ENCODE data around the gene ZC3H4. TPM values are rescaled to one million over a fixed set of nuclear protein-coding genes. Genes with fewer than 3 reads are reported as not detected.

ZC3H4 gene
- total and polyA plus RNA-seq, 9 of the 15 experiments (the other 6 are each of a cell fraction or from before 2014, with no cell fraction given): 2.2 to 75.6 (median 18.3) TPM

DNA sequence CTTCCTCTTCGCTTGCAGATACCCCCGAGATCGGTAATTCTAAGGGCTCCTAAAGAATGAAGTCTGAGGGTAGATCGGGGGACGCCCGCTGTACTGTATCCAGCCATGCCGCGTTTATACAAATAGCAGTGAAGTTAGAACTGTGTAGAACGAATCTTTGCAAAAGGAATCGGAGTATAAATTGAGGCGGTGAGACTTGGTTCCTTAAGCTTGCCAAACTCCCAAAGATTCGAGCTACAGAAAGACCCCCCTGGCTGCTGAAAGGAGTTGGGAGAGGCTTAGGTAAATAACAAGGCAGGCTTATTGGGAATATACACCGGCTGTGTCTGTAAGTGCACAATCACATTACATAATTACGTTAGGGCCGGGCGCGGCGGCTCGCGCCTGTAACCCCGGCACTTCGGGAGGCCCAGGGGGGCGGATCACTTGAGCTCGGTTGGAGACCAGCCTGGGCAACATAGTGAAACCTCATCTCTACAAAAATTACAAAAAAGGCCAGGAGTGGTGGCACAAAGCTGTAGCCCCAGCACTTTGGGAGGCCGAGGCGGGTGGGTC lies 77.4 kb downstream of the ZC3H4 start (continued):
- TF ChIP-seq ZNF23 (CRISPR knock-in tag; IDR thresholded peaks at IDR 0.05): no peak
- TF ChIP-seq, protein P1, sequence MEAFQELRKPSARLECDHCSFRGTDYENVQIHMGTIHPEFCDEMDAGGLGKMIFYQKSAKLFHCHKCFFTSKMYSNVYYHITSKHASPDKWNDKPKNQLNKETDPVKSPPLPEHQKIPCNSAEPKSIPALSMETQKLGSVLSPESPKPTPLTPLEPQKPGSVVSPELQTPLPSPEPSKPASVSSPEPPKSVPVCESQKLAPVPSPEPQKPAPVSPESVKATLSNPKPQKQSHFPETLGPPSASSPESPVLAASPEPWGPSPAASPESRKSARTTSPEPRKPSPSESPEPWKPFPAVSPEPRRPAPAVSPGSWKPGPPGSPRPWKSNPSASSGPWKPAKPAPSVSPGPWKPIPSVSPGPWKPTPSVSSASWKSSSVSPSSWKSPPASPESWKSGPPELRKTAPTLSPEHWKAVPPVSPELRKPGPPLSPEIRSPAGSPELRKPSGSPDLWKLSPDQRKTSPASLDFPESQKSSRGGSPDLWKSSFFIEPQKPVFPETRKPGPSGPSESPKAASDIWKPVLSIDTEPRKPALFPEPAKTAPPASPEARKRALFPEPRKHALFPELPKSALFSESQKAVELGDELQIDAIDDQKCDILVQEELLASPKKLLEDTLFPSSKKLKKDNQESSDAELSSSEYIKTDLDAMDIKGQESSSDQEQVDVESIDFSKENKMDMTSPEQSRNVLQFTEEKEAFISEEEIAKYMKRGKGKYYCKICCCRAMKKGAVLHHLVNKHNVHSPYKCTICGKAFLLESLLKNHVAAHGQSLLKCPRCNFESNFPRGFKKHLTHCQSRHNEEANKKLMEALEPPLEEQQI (IDR thresholded peaks at IDR 0.05): no peak
- TF ChIP-seq L3MBTL2 (IDR thresholded peaks at IDR 0.05): no peak
- TF ChIP-seq MCM2 (IDR thresholded peaks at IDR 0.05; ENCODE audit: low read depth): no peak
- TF ChIP-seq, protein P2, sequence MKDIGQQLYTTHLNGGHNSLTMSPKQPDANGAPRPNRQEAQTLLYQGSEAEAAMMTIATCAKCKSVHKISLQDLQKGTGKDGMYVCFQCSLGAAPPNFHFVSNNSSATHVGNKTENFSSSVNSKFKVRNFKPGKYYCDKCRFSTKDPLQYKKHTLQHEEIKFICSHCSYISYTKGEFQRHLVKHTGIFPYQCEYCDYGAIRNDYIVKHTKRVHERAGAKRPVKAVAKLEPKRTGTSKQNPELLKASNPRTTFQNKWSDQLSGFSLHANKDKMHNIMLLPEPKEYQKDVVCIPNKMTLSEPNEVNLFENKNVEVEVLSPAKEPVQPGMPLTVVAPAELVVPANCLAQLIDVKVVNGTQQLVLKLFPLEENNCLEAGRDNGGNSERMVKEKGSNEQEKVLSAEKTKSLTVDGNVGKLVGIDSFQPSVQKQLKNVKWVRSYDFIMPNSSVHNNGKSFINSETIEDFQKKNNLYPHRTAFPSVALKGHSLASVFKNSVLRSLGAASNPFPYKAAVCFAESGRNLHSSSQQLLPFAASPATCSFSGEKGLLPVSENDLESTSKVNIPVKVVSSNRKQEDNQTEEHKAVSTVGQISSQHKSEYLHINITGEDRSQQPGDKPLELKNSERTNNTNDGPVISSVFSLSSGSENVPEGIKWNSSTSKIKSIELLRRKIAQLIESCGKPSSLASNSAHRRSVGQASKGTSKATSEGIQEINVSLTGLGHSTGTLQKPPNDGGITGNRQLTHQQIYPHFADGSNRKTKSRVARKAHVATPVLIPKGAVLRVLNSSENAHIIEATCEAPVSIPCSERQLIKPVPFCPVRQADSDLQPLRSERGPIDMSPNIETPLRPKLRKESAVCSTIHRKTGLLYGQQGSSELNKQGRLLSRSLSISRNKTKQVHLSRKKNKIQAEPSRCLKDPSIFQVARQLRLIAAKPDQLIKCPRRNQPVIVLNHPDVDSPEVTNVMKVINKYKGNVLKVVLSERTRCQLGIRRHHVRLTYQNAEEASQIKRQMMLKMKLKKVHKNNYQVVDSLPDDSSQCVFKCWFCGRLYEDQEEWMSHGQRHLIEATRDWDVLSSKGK (CRISPR knock-in tag; IDR thresholded peaks at IDR 0.05): no peak
- TF ChIP-seq, protein P3, sequence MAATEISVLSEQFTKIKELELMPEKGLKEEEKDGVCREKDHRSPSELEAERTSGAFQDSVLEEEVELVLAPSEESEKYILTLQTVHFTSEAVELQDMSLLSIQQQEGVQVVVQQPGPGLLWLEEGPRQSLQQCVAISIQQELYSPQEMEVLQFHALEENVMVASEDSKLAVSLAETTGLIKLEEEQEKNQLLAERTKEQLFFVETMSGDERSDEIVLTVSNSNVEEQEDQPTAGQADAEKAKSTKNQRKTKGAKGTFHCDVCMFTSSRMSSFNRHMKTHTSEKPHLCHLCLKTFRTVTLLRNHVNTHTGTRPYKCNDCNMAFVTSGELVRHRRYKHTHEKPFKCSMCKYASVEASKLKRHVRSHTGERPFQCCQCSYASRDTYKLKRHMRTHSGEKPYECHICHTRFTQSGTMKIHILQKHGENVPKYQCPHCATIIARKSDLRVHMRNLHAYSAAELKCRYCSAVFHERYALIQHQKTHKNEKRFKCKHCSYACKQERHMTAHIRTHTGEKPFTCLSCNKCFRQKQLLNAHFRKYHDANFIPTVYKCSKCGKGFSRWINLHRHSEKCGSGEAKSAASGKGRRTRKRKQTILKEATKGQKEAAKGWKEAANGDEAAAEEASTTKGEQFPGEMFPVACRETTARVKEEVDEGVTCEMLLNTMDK (IDR thresholded peaks at IDR 0.05; ENCODE audit: borderline replicate concordance, insufficient read depth, low read depth, low read length, poor library complexity, severe bottlenecking): no peak
- TF ChIP-seq TCF3 (CRISPR knock-in tag; IDR thresholded peaks at IDR 0.05): no peak
- no peak for TF ChIP-seq ZNF77 (CRISPR knock-in tag; IDR thresholded peaks at IDR 0.05)
- TF ChIP-seq NFYB (IDR thresholded peaks at IDR 0.05; ENCODE audit: extremely low read depth, insufficient read length): no peak
- TF ChIP-seq, protein P4, sequence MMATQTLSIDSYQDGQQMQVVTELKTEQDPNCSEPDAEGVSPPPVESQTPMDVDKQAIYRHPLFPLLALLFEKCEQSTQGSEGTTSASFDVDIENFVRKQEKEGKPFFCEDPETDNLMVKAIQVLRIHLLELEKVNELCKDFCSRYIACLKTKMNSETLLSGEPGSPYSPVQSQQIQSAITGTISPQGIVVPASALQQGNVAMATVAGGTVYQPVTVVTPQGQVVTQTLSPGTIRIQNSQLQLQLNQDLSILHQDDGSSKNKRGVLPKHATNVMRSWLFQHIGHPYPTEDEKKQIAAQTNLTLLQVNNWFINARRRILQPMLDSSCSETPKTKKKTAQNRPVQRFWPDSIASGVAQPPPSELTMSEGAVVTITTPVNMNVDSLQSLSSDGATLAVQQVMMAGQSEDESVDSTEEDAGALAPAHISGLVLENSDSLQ (IDR thresholded peaks at IDR 0.05): no peak
- TF ChIP-seq, protein P5, sequence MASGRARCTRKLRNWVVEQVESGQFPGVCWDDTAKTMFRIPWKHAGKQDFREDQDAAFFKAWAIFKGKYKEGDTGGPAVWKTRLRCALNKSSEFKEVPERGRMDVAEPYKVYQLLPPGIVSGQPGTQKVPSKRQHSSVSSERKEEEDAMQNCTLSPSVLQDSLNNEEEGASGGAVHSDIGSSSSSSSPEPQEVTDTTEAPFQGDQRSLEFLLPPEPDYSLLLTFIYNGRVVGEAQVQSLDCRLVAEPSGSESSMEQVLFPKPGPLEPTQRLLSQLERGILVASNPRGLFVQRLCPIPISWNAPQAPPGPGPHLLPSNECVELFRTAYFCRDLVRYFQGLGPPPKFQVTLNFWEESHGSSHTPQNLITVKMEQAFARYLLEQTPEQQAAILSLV (tag; IDR thresholded peaks at IDR 0.05): no peak
- no peak for TF ChIP-seq ZNF75A (CRISPR knock-in tag; IDR thresholded peaks at IDR 0.05)
- TF ChIP-seq MYNN (IDR thresholded peaks at IDR 0.05): no peak
- TF ChIP-seq MYNN (CRISPR knock-in tag; IDR thresholded peaks at IDR 0.05): no peak
- TF ChIP-seq CEBPG (CRISPR knock-in tag; IDR thresholded peaks at IDR 0.05): no peak
- TF ChIP-seq CEBPG (tag; conservative IDR thresholded peaks at IDR 0.05 in 1 of 2, IDR thresholded peaks at IDR 0.05 in 1 of 2): no peak
- TF ChIP-seq SMAD3 (CRISPR knock-in tag; conservative IDR thresholded peaks at IDR 0.05): no peak
- no peak for TF ChIP-seq NFE2 (IDR thresholded peaks at IDR 0.05; ENCODE audit: low read depth)
- no peak for TF ChIP-seq BRF1 (IDR thresholded peaks at IDR 0.05; ENCODE audit: borderline replicate concordance, extremely low read depth, insufficient read length)
- TF ChIP-seq TCF7L2 (IDR thresholded peaks at IDR 0.05; ENCODE audit: low read depth, low read length): 0 out of 2 replicates have a peak, but pooled peaks have one; percentile 2
